GM12801 (cell line): ENCODE data around the gene TRIM46.

Experiments used
- CTCF ChIP-seq: IDR thresholded peaks from one replicate; pipeline ENCODE4 v1.5.1; 2011; ENCODE audit warnings: control low read depth; ENCODE audit not compliant: insufficient read length; ENCODE audit errors: extremely low read depth

TRIM46 gene

GRCh38 chr1:155202198-155202597 is 28.5 kb downstream of the TRIM46 start:
- no peak for TF ChIP-seq CTCF

GRCh38 chr1:155202731-155203515 is 29.3 kb downstream of the TRIM46 start:
- TF ChIP-seq CTCF: no peak

- no peak for TF ChIP-seq CTCF
Observed at GRCh38 chr1:155205035-155205434, 31.4 kb downstream of the TRIM46 start.

- no peak for TF ChIP-seq CTCF
Observed at GRCh38 chr1:155205969-155206593, 32.4 kb downstream of the TRIM46 start.

- TF ChIP-seq CTCF: peak; percentile 30
Observed at GRCh38 chr1:155206891-155207805, 33.5 kb downstream of the TRIM46 start.

GRCh38 chr1:155207806-155208540 is 34.3 kb downstream of the TRIM46 start, which contains the start of gene THBS3:
Gene THBS3, minus strand, starts transcription at chr1:155207897. Its CDS starts 21 bp downstream, at chr1:155207876.
- TF ChIP-seq CTCF: no peak
